ENCODE results near the gene SEZ6. TPM values are rescaled to one million over a fixed set of nuclear protein-coding genes. Genes with fewer than 3 reads are reported as not detected.
A peak's percentile ranks its signal among the peaks of the same experiment; 100 is the strongest.

Gene SEZ6
- total RNA-seq, 2 donors from 2014 or later: not detected

- Mint-ChIP-seq H3K27ac (peak overlapping the region; percentile 83 to 95), H3K36me3 (peaks cover 25% of the 10 kb centered on the region), H3K4me3 (peak overlapping the region; percentile 32), H3K9me3 (peaks cover 3% of the 10 kb centered on the region), H3K4me1 (ENCODE audit: low read depth in 2 of 2) (peaks cover 49 to 52% of the 10 kb centered on the region in 2 donors), H3K27me3 (no peaks in the 10 kb centered on the region)
- DNase-seq (ENCODE audit: low spot score): peak; percentile 75
- ATAC-seq: peak; percentile 85
Measured at GRCh38 chr17:28928061-28928460, 77.8 kb downstream of the SEZ6 start.

GRCh38 chr17:28926786-28927185, 79.0 kb downstream of the SEZ6 start:
- H3K27ac Mint-ChIP-seq: peak overlapping the region; percentile 83 to 95
- H3K4me1 Mint-ChIP-seq (ENCODE audit: low read depth in 2 of 2): peaks cover 49 to 52% of the 10 kb centered on the region in 2 donors
- DNase-seq (ENCODE audit: low spot score) (no peak), ATAC-seq (no peak)
- H3K4me3 Mint-ChIP-seq: peak overlapping the region; percentile 78
- peaks cover 31% of the 10 kb centered on the region for H3K36me3 Mint-ChIP-seq
- H3K27me3 Mint-ChIP-seq: no peaks in the 10 kb centered on the region
- H3K9me3 Mint-ChIP-seq: peaks cover 3% of the 10 kb centered on the region

GRCh38 chr17:28926366-28926765, 79.5 kb downstream of the SEZ6 start:
- ATAC-seq: no peak
- H3K4me3 Mint-ChIP-seq: peak overlapping the region; percentile 78
- H3K36me3 Mint-ChIP-seq: peaks cover 35% of the 10 kb centered on the region

GRCh38 chr17:28925912-28926365, 79.9 kb downstream of the SEZ6 start:
- peak; percentile 91 for ATAC-seq
- Mint-ChIP-seq H3K9me3 (peaks cover 3% of the 10 kb centered on the region), H3K4me3 (peak overlapping the region; percentile 78), H3K27me3 (no peaks in the 10 kb centered on the region), H3K27ac (peak overlapping the region; percentile 83 to 95), H3K36me3 (peaks cover 38% of the 10 kb centered on the region), H3K4me1 (ENCODE audit: low read depth in 2 of 2) (peaks cover 49 to 52% of the 10 kb centered on the region in 2 donors)
- peak; percentile 66 for DNase-seq (ENCODE audit: low spot score)

More at GRCh38 chr17:28926366-28926765, 79.5 kb downstream of the SEZ6 start:
- H3K4me1 Mint-ChIP-seq (ENCODE audit: low read depth in 2 of 2): peaks cover 49 to 52% of the 10 kb centered on the region in 2 donors
- H3K27ac Mint-ChIP-seq: peak overlapping the region; percentile 83 to 95
- H3K9me3 Mint-ChIP-seq: peaks cover 3% of the 10 kb centered on the region
- DNase-seq (ENCODE audit: low spot score): no peak
- H3K27me3 Mint-ChIP-seq: no peaks in the 10 kb centered on the region

- H3K4me3 Mint-ChIP-seq: no peak overlapping the region
- no peaks in the 10 kb centered on the region for H3K27me3 Mint-ChIP-seq
- ATAC-seq: no peak
- no peaks in the 10 kb centered on the region for H3K9me3 Mint-ChIP-seq
- no peak overlapping the region for H3K27ac Mint-ChIP-seq
- H3K4me1 Mint-ChIP-seq (ENCODE audit: low read depth in 2 of 2): peaks cover 16 to 19% of the 10 kb centered on the region in 2 donors
- no peak for DNase-seq (ENCODE audit: low spot score)
- H3K36me3 Mint-ChIP-seq: peaks cover 40% of the 10 kb centered on the region
Measured at GRCh38 chr17:28920201-28920600, 85.6 kb downstream of the SEZ6 start.

GRCh38 chr17:28918295-28918694, 87.5 kb downstream of the SEZ6 start:
- ATAC-seq (no peak), DNase-seq (ENCODE audit: low spot score) (no peak)
- Mint-ChIP-seq H3K27ac (no peak overlapping the region), H3K36me3 (peaks cover 44% of the 10 kb centered on the region), H3K27me3 (no peaks in the 10 kb centered on the region), H3K9me3 (no peaks in the 10 kb centered on the region), H3K4me3 (no peak overlapping the region), H3K4me1 (ENCODE audit: low read depth in 2 of 2) (peaks cover 9 to 15% of the 10 kb centered on the region in 2 donors)

GRCh38 chr17:28917465-28917864, 88.4 kb downstream of the SEZ6 start:
- peaks cover 41% of the 10 kb centered on the region for H3K36me3 Mint-ChIP-seq
- no peak for ATAC-seq
- no peak for DNase-seq (ENCODE audit: low spot score)
- H3K4me3 Mint-ChIP-seq: no peak overlapping the region
- no peak overlapping the region for H3K27ac Mint-ChIP-seq
- no peaks in the 10 kb centered on the region for H3K27me3 Mint-ChIP-seq
- peaks cover 9 to 15% of the 10 kb centered on the region in 2 donors for H3K4me1 Mint-ChIP-seq (ENCODE audit: low read depth in 2 of 2)
- H3K9me3 Mint-ChIP-seq: no peaks in the 10 kb centered on the region

- Mint-ChIP-seq H3K27ac (no peak overlapping the region), H3K36me3 (peaks cover 40% of the 10 kb centered on the region), H3K9me3 (no peaks in the 10 kb centered on the region), H3K4me3 (no peak overlapping the region), H3K27me3 (no peaks in the 10 kb centered on the region), H3K4me1 (ENCODE audit: low read depth in 2 of 2) (peaks cover 9 to 15% of the 10 kb centered on the region in 2 donors)
- DNase-seq (ENCODE audit: low spot score): no peak
- no peak for ATAC-seq
Measured at GRCh38 chr17:28917029-28917428, 88.8 kb downstream of the SEZ6 start.

GRCh38 chr17:28916302-28916934, 89.4 kb downstream of the SEZ6 start:
- H3K27ac Mint-ChIP-seq: no peak overlapping the region
- peak; percentile 74 for DNase-seq (ENCODE audit: low spot score)
- H3K27me3 Mint-ChIP-seq: no peaks in the 10 kb centered on the region
- no peaks in the 10 kb centered on the region for H3K9me3 Mint-ChIP-seq
- peaks cover 35% of the 10 kb centered on the region for H3K36me3 Mint-ChIP-seq
- peaks cover 9 to 15% of the 10 kb centered on the region in 2 donors for H3K4me1 Mint-ChIP-seq (ENCODE audit: low read depth in 2 of 2)
- no peak overlapping the region for H3K4me3 Mint-ChIP-seq
- ATAC-seq: peak; percentile 51 to 61

- H3K27ac Mint-ChIP-seq: no peak overlapping the region
Measured at GRCh38 chr17:28912938-28913333, 92.9 kb downstream of the SEZ6 start.

GRCh38 chr17:28912281-28912937, 93.4 kb downstream of the SEZ6 start:
- no peak for ATAC-seq
- H3K27me3 Mint-ChIP-seq: no peaks in the 10 kb centered on the region
- H3K36me3 Mint-ChIP-seq: peaks cover 23% of the 10 kb centered on the region
- peaks cover 9 to 15% of the 10 kb centered on the region in 2 donors for H3K4me1 Mint-ChIP-seq (ENCODE audit: low read depth in 2 of 2)
- peak; percentile 52 for DNase-seq (ENCODE audit: low spot score)
- no peak overlapping the region for H3K27ac Mint-ChIP-seq
- no peaks in the 10 kb centered on the region for H3K9me3 Mint-ChIP-seq
- H3K4me3 Mint-ChIP-seq: no peak overlapping the region

More at GRCh38 chr17:28912938-28913333, 92.9 kb downstream of the SEZ6 start:
- peaks cover 9 to 15% of the 10 kb centered on the region in 2 donors for H3K4me1 Mint-ChIP-seq (ENCODE audit: low read depth in 2 of 2)
- H3K9me3 Mint-ChIP-seq: no peaks in the 10 kb centered on the region
- DNase-seq (ENCODE audit: low spot score) (no peak), ATAC-seq (no peak)
- no peaks in the 10 kb centered on the region for H3K27me3 Mint-ChIP-seq
- H3K4me3 Mint-ChIP-seq: no peak overlapping the region
- H3K36me3 Mint-ChIP-seq: peaks cover 23% of the 10 kb centered on the region

- Mint-ChIP-seq H3K9me3 (no peaks in the 10 kb centered on the region), H3K36me3 (peaks cover 19% of the 10 kb centered on the region), H3K27me3 (no peaks in the 10 kb centered on the region), H3K4me3 (no peak overlapping the region), H3K4me1 (ENCODE audit: low read depth in 2 of 2) (peaks cover 9 to 13% of the 10 kb centered on the region in 2 donors), H3K27ac (no peak overlapping the region)
- ATAC-seq (no peak), DNase-seq (ENCODE audit: low spot score) (peak; percentile 8)
Measured at GRCh38 chr17:28911411-28912045, 94.3 kb downstream of the SEZ6 start.

- DNase-seq (ENCODE audit: low spot score) (no peak), ATAC-seq (no peak)
- H3K9me3 Mint-ChIP-seq: no peaks in the 10 kb centered on the region
- H3K4me1 Mint-ChIP-seq (ENCODE audit: low read depth in 2 of 2): peaks cover 9% of the 10 kb centered on the region in 2 donors
- no peaks in the 10 kb centered on the region for H3K27me3 Mint-ChIP-seq
- H3K27ac Mint-ChIP-seq: no peak overlapping the region
- no peak overlapping the region for H3K4me3 Mint-ChIP-seq
- H3K36me3 Mint-ChIP-seq: peaks cover 12% of the 10 kb centered on the region
Measured at GRCh38 chr17:28910534-28910933, 95.3 kb downstream of the SEZ6 start.

- Mint-ChIP-seq H3K9me3 (no peaks in the 10 kb centered on the region), H3K4me3 (no peak overlapping the region), H3K4me1 (ENCODE audit: low read depth in 2 of 2) (peaks cover under 1 to 4% of the 10 kb centered on the region in 2 donors), H3K36me3 (no peaks in the 10 kb centered on the region), H3K27ac (no peak overlapping the region), H3K27me3 (no peaks in the 10 kb centered on the region)
- ATAC-seq (no peak), DNase-seq (ENCODE audit: low spot score) (peak; percentile 40)
Measured at GRCh38 chr17:28908640-28909167, 97.1 kb downstream of the SEZ6 start.
